Stomach smooth muscle (tissue), 2 donors: ENCODE results near the gene BMP3.
"Not testable (repeated sequence)": the region's sequence is repeated elsewhere in the genome, so short reads cannot be mapped to it uniquely, and the experiment has no call there.

Source experiments
- H3K27ac ChIP-seq: one replicate; pipeline ENCODE4 v1.7.0; 2013; ENCODE audit warnings: mild to moderate bottlenecking, low read length, inconsistent platforms
- H3K27me3 ChIP-seq, 2 donors: one replicate each; pipeline ENCODE4 v1.7.0; 2013; ENCODE audit warnings: low read length in 2 of 2; ENCODE audit not compliant: insufficient read depth in 2 of 2, control insufficient read depth in 1 of 2
- H3K36me3 ChIP-seq, 2 donors: one replicate each; pipeline ENCODE4 v1.7.0; 2013; ENCODE audit warnings: low read length in 2 of 2; ENCODE audit not compliant: control insufficient read depth in 2 of 2, insufficient read depth in 2 of 2
- H3K4me1 ChIP-seq: one replicate; pipeline ENCODE4 v1.7.0; 2013; ENCODE audit warnings: low read length; ENCODE audit not compliant: control insufficient read depth, insufficient read depth
- H3K4me3 ChIP-seq, 2 donors: one replicate each; pipeline ENCODE4 v1.7.0; 2013; ENCODE audit warnings: low read length in 2 of 2
- H3K9ac ChIP-seq, 2 donors: one replicate each; pipeline ENCODE4 v1.7.0; 2013; ENCODE audit warnings: low read length in 2 of 2, mild to moderate bottlenecking in 1 of 2
- H3K9me3 ChIP-seq, 2 donors: one replicate each; pipeline ENCODE4 v1.7.0; 2013; ENCODE audit warnings: low read length in 2 of 2; ENCODE audit not compliant: control insufficient read depth in 2 of 2
- donor health status: healthy.
- donor health status: Pancreatic carcinoma.

Gene BMP3, protein sequence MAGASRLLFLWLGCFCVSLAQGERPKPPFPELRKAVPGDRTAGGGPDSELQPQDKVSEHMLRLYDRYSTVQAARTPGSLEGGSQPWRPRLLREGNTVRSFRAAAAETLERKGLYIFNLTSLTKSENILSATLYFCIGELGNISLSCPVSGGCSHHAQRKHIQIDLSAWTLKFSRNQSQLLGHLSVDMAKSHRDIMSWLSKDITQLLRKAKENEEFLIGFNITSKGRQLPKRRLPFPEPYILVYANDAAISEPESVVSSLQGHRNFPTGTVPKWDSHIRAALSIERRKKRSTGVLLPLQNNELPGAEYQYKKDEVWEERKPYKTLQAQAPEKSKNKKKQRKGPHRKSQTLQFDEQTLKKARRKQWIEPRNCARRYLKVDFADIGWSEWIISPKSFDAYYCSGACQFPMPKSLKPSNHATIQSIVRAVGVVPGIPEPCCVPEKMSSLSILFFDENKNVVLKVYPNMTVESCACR

DNA sequence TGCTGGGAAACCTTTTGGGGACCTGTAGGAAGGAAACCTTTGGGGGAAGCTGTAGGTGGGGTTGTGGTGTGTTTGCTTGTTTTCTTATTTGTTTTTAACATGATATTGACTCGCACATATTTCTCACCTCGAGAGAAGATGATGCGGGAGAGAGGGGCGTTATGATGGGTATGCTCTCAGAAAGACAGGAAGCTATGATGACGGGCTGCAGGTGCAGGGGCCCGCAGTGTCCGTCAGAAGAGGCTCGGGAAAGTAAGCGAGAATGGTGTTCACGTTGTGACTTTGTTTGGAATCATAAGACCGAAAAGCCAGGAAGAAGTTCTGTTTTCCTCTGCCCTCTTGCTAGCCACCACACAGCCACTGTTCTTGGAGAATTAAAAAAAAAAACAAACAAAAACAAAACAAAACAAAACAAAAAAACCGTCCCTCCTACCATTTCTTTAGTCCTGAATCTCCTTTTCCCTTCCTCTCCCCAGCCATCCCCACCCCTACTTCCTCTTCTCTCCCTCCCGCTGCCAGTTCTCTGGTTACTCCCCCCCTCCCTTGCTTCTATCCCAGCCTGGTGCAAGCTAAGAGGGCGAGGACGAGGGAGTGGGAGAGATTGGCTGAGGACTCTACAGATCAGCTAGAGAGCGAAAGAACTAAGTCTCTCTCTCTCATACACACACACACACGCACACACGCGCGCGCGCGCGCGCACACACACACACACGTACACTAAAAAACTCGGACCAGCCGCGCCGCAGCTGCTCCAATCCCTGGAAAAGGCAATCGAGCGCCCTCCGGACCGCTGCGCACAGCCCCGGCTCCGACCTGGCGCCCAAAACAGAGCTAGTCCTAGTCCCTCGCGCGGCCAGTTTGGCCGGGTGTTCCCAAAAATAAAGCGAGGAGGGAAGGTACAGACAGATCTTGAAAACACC, at the start of gene BMP3:
TSS of gene BMP3 (plus strand) at position 648 of the 920 bp plus-strand sequence. CDS start 577 bp downstream, outside the sequence.
- peak within 1 kb of the TSS; percentile 87 for H3K27ac ChIP-seq
- peak within 1 kb of the TSS; percentile 83 to 89 for H3K4me3 ChIP-seq
- H3K9ac ChIP-seq, result peak within 1 kb of the TSS; percentile 74 to 85
- peaks cover 20% of the 10 kb centered on the region for H3K4me1 ChIP-seq
- no peaks in the 10 kb centered on the region for H3K36me3 ChIP-seq
- H3K27me3 ChIP-seq, result no peaks in the 10 kb centered on the region
- no peaks in the 10 kb centered on the region for H3K9me3 ChIP-seq

DNA sequence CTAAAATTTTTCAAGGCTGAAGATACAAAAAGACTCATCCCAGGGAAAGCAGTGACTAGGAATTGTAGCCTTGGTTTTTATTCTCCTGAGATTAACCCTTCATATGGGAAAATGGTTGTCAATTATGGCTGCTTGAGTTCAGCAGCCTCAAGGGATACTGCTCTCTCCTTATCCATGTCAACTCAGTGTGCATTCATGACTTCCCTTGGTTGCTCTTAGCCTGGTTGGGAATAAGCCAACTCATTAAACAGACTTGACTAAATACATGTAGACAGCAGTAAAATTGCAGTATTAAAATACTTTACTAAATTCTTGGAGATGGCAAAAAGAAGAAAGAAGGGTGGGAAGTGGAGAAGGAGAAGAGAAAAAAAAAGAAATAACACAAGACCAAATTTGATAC, 44.5 kb upstream of the BMP3 start:
- H3K9ac ChIP-seq, result no peak overlapping the region
- no peaks in the 10 kb centered on the region for H3K4me1 ChIP-seq
- H3K36me3 ChIP-seq, result no peaks in the 10 kb centered on the region
- H3K9me3 ChIP-seq, result no peaks in the 10 kb centered on the region
- H3K27ac ChIP-seq, result no peak overlapping the region
- no peak overlapping the region for H3K4me3 ChIP-seq
- H3K27me3 ChIP-seq, result no peaks in the 10 kb centered on the region

DNA sequence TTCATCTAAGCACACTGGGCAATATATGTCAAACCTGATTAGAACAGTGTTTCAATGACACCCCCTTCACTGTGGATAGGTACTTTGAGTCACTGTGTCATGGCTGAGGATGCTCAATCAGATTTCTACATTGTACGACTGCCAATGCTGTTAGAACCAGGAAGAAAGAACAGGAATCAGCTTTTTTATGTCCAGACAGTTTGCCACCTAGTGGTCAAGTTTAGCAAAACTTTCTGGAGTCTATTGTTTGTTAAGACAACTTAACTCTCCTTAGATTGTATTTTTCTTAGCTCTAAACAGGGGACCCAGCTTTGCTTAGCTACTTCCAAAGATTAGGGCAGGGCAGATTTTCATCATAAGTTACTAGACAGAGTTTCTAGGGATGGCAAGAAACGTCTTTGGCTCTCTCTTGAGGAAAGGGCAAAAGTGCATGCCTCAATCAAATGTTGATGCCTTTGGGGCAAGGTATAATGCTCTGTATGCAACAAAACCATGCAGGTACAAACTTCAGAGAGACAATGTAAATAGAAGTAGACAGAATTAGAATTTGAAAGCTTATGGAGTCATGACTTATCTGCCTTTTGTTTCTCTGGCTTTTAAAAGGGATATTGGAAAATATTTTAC, 40.5 kb upstream of the BMP3 start:
- H3K27me3 ChIP-seq, result no peaks in the 10 kb centered on the region
- no peak overlapping the region for H3K27ac ChIP-seq
- H3K36me3 ChIP-seq, result no peaks in the 10 kb centered on the region
- no peaks in the 10 kb centered on the region for H3K4me1 ChIP-seq
- H3K9ac ChIP-seq, result no peak overlapping the region
- no peak overlapping the region for H3K4me3 ChIP-seq
- H3K9me3 ChIP-seq, result no peaks in the 10 kb centered on the region

DNA sequence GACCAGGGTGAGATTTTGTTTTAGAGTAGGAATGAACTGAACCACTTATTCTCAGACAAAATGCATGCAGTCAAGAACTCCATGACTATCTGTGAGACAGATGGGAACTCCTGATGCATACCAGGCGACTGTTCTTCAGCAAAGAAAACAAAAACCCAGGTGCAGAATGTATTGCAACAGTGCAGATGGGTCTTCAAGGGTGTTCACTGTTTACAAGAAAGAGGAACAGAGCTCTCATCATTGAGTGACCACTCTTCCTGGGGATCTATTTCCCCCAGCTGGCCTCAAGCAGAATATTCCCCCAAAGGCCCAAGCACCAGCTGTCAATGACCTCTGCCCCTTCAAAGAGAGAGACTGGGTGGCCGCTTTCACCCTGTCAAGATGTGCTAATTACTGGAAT, 39.7 kb upstream of the BMP3 start:
- Histone ChIP-seq H3K27me3 (no peaks in the 10 kb centered on the region), H3K36me3 (no peaks in the 10 kb centered on the region), H3K9ac (no peak overlapping the region), H3K27ac (no peak overlapping the region), H3K4me3 (no peak overlapping the region), H3K9me3 (no peaks in the 10 kb centered on the region), H3K4me1 (no peaks in the 10 kb centered on the region)

DNA sequence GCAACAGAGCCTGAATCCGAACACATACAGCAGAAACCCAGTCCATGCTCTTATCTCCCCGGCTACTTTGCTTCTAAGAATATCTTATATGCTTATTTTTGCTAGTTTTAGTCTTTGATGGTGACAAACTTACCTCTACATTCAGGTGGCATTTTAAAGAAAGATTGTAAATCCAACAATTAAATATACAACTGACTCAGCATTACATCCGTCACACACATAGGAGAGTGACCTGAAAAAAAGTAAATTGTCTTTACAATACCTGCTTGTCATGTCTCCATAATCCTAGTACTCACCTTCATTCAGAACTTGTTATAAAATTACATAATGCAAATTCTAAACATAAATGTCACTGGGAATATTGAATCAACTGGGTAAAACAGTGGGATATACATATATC, 30.6 kb upstream of the BMP3 start:
- Histone ChIP-seq H3K4me1 (no peaks in the 10 kb centered on the region), H3K4me3 (no peak overlapping the region), H3K9me3 (no peaks in the 10 kb centered on the region), H3K27me3 (no peaks in the 10 kb centered on the region), H3K27ac (no peak overlapping the region), H3K9ac (no peak overlapping the region), H3K36me3 (no peaks in the 10 kb centered on the region)

DNA sequence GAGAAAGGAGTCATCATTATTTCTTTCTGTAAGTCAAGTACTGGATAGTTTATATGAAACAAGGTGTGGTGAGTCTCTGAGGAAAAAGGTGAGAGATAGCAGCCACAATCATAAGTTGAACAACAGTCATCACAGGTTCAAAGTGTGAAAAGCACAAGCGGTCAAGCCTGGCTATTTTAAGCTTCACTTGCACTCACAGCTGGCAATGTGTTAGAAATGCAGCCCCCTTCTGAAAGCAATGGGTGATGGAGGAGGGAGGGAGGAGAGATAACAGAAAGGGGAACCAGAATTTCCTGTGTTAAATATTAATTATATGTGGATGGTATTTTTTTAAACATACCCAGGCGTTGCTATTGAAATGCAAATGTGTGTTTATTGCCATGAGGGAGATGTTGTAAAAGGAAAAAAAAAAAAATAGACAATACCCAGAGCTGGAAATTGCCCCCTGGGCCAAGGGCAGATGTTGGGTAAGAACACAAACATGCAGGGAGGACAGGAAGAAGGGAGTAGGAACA, 26.9 kb upstream of the BMP3 start:
- Histone ChIP-seq H3K4me3 (no peak overlapping the region), H3K4me1 (no peaks in the 10 kb centered on the region), H3K36me3 (no peaks in the 10 kb centered on the region), H3K27ac (no peak overlapping the region), H3K27me3 (no peaks in the 10 kb centered on the region), H3K9me3 (no peaks in the 10 kb centered on the region), H3K9ac (no peak overlapping the region)

DNA sequence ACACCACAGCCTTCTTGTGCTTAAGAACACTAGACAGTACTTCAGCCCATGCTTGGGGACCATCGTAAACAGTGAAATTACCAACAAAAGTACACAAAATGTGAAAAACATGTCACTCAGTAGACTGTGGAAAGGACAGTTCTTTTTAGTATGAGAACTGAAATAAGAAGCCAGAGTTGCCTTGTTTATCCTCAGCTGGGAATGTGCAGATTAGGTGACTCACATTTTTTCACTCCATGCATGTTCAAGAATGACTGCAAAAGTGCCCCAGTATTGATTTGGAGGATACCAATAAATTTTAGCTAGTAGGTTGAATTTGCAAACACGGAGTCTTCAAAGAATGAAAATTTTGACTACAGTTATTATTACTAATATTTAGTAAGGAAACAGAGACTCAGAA, 23.1 kb upstream of the BMP3 start:
- no peaks in the 10 kb centered on the region for H3K4me1 ChIP-seq
- no peaks in the 10 kb centered on the region for H3K36me3 ChIP-seq
- H3K9ac ChIP-seq, result no peak overlapping the region
- H3K27me3 ChIP-seq, result no peaks in the 10 kb centered on the region
- H3K9me3 ChIP-seq, result no peaks in the 10 kb centered on the region
- no peak overlapping the region for H3K27ac ChIP-seq
- no peak overlapping the region for H3K4me3 ChIP-seq

DNA sequence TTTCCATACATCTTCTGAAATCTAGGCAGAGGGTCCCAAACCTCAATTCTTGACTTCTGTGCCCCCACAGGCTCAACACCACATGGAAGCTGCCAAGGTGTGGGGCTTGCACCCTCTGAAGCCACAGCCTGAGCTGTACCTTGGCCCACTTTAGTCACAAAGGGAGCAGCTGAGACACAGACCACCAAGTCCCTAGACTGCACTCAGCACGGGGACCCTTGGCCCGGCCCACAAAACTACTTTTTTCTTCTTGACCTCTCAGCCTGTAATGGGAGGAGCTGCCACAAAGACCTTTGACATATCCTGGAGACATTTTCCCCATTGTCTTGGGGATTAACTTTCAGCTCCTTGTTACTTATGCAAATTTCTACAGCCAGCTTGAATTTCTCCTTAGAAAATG, 13.9 kb upstream of the BMP3 start:
- H3K36me3 ChIP-seq, H3K27ac ChIP-seq, H3K9ac ChIP-seq, H3K9me3 ChIP-seq, H3K4me3 ChIP-seq, H3K27me3 ChIP-seq, H3K4me1 ChIP-seq: not testable (repeated sequence)

DNA sequence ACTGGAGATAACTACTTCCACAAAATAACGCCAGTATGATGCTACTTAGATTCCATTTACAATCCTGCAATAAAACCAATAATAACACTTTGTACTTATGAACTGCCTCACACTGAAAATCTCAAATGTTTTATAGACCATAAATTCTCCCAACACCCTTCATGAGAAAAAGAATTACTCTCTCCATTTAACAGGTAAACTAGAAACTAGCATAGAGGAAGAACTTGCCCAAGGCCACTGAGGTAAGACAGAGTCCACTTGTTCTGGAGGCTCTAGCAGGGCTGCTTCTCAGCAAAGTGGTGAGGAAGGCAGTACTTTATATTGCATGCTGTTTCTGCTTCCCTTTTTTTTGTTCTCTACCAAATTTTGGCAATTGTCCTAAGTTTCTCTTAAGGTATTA, 11.5 kb upstream of the BMP3 start:
- Histone ChIP-seq H3K27ac (no peak overlapping the region), H3K9me3 (no peaks in the 10 kb centered on the region), H3K27me3 (no peaks in the 10 kb centered on the region), H3K4me3 (no peak overlapping the region), H3K36me3 (no peaks in the 10 kb centered on the region), H3K4me1 (peaks cover 5% of the 10 kb centered on the region), H3K9ac (no peak overlapping the region)

DNA sequence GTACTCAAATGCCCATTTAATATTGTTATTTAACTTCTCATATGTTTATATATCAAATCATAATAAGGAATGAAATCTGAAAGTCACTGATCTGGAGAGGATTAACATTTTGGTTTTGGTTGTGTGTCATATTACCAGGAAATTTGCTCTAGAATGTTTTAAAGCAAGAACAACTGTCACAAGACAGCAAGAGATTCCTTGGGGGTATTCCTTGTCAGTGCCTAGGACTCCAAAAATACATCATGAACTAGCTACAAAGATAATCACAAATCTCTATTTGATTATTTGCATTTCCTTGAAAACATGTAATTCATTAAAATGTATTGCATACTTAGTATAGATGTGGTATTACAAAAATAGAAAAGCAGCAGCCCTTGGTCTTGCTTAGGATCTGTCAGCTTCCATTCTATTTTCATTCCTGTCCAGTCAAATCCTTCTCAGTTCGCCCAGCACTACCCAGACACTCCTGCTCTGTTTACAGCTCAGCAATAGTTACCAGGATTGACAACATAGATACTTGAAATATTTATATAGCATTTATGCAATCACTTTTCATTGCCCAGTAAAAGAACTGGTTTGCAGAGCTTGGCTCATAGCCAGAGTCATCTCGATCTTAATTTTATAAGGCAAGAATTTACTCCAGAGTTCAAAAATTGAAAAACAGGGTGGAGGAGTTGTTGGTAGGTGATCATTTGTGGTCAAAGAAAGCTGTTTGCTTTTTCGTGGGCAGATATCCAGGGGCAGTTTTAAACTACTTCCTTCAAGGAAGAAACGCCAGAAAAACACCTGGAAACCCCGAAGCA, 9.2 kb upstream of the BMP3 start:
- Histone ChIP-seq H3K27me3 (no peaks in the 10 kb centered on the region), H3K9ac (no peak overlapping the region)

More for the DNA sequence above, 9.2 kb upstream of the BMP3 start:
- Histone ChIP-seq H3K27ac (no peak overlapping the region), H3K4me1 (peaks cover 5% of the 10 kb centered on the region), H3K36me3 (no peaks in the 10 kb centered on the region), H3K9me3 (no peaks in the 10 kb centered on the region), H3K4me3 (peak overlapping the region in 1 of 2 donors; percentile 40)
